GM12891 (cell line): ENCODE data around the gene SLC38A2.

Source experiments
- PAX5 ChIP-seq: IDR thresholded peaks from 2 replicates; pipeline ENCODE4 v1.6.1; 2011; ENCODE audit warnings: low read length, moderate library complexity, mild to moderate bottlenecking; ENCODE audit not compliant: insufficient read depth, severe bottlenecking
- POLR2A ChIP-seq: IDR thresholded peaks from 2 replicates; pipeline ENCODE4 v1.6.1; 2011; ENCODE audit warnings: low read depth, low read length, control low read depth
- POLR2AphosphoS5 ChIP-seq: IDR thresholded peaks from 2 replicates; pipeline ENCODE4 v1.6.1; 2011; ENCODE audit warnings: low read depth, low read length, control low read depth
- POU2F2 ChIP-seq: IDR thresholded peaks from 2 replicates; pipeline ENCODE4 v1.6.1; 2011; ENCODE audit warnings: low read depth, mild to moderate bottlenecking, control low read depth, low read length, moderate library complexity
- TAF1 ChIP-seq: IDR thresholded peaks from 2 replicates; pipeline ENCODE4 v1.6.1; 2011; ENCODE audit warnings: low read depth, low read length, control low read depth

DNA sequence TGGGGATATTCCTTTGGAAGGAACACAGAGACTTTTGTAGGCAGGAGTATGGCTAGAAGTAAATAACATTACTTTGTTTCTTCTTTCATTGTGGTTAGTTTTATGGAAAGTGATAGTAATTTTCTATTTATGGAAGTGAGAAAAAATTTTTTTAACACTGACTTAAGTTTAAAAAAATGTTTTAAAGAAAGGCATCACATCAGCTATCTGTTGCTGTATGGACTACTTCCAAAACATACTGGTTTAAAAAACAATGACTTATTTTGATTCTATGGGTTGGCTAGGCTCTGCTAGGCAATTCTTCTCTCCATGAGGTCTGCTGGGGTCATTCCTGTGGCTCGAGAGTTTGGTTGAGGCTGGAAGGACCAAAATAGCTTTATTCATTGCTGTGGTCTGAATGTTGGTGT, 31.7 kb upstream of the SLC38A2 start:
- TF ChIP-seq TAF1 (no peak), POU2F2 (no peak), POLR2A (no peak), POLR2AphosphoS5 (no peak), PAX5 (no peak)
